M059J (cell line): Measurements from ENCODE around the gene WDR4. TPM values are rescaled to one million over a fixed set of nuclear protein-coding genes. Genes with fewer than 3 reads are reported as not detected.
A peak's percentile ranks its signal among the peaks of the same experiment; 100 is the strongest.
"Not testable (repeated sequence)": the region's sequence is repeated elsewhere in the genome, so short reads cannot be mapped to it uniquely, and the experiment has no call there.

ENCODE experiments used
- DNase-seq: peaks from one replicate; pipeline ENCODE4 v3.0.0-alpha.2; 2012; ENCODE audit warnings: low read depth
- total RNA-seq: library from RNA; depleted of rRNA; stranded (reverse); fragments of >200 nt; shearing (Covaris generic); gene quantifications from 2 replicates; pipeline ENCODE4 v1.2.3, GENCODE V29; 2014; rRNA removed

Gene WDR4, protein sequence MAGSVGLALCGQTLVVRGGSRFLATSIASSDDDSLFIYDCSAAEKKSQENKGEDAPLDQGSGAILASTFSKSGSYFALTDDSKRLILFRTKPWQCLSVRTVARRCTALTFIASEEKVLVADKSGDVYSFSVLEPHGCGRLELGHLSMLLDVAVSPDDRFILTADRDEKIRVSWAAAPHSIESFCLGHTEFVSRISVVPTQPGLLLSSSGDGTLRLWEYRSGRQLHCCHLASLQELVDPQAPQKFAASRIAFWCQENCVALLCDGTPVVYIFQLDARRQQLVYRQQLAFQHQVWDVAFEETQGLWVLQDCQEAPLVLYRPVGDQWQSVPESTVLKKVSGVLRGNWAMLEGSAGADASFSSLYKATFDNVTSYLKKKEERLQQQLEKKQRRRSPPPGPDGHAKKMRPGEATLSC
- 12.0 and 21.0 TPM in 2 replicates for total RNA-seq

DNA sequence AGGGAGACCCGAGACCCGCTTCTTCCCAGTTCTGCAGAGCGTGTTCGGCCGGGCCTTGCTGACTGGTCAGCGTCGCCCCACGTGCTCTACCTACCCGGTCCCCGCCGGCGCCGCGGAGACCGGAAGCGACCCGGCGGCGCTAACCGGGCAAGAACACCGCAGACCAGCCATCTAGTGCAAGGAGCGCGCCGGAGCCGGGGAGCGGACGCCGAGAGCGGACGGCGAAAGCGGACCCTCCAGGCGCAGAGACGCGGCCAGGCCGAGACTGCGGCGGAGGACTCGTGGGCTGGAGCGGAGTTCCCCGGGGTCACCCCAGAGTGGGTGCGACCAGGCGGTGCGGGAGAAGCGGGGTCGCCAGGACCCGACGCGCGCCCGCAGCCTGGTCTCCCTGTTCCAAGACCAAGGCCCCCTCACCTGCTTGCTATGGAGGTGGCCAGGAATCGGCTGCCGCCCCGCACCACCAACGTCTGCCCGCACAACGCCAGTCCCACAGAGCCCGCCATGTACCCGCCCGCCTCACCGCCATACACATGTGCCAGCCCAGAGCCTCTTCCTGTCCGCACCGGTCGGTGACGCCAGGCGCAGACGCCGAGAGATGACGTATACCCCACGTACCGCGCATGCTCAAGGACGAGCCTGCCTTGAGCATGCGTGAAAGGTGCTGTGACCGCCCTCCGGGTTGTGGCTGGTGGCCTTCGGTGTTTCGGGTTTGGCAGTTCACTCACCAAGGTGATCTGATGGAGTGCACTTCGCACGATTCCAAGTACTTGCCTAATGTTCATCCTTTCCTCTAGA, at the start of gene WDR4:
WDR4 (minus strand) TSS at position 547 of the 795 bp plus-strand sequence; CDS start at position 503, 44 bp downstream.
- DNase-seq: peak; percentile 98

DNA sequence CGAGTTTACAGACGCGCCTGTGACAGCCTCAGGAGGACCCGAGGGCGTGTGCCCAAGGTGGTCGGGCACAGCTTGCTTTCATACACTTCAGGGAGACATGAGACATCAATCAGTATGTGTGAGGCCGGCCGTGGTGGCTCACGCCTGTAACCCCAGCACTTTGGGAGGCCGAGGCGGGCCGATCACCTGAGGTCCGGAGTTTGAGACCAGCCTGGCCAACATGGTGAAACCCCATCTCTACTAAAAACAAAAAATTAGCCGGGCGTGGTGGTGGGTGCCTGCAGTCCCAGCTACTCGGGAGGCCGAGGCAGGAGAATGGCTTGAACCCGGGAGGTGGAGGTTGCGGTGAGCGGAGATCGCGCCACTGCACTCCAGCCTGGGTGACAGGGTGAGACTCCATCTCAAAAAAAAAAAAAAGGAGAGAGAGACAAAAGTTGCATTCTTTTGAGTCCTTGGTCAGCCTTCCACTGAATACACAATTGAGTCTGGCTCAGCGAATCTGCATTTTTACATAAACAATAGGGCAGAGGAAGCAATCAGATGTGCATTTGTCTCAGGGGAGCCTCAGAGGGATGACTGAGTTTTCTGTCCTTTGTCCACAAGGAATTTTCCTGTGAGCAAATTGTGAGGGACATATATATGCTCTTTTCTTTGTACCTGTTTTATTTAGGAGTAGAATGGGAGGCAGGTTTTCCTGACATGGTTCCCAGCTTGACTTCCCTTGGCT, 48.3 kb upstream of the WDR4 start:
- not testable (repeated sequence) for DNase-seq

DNA sequence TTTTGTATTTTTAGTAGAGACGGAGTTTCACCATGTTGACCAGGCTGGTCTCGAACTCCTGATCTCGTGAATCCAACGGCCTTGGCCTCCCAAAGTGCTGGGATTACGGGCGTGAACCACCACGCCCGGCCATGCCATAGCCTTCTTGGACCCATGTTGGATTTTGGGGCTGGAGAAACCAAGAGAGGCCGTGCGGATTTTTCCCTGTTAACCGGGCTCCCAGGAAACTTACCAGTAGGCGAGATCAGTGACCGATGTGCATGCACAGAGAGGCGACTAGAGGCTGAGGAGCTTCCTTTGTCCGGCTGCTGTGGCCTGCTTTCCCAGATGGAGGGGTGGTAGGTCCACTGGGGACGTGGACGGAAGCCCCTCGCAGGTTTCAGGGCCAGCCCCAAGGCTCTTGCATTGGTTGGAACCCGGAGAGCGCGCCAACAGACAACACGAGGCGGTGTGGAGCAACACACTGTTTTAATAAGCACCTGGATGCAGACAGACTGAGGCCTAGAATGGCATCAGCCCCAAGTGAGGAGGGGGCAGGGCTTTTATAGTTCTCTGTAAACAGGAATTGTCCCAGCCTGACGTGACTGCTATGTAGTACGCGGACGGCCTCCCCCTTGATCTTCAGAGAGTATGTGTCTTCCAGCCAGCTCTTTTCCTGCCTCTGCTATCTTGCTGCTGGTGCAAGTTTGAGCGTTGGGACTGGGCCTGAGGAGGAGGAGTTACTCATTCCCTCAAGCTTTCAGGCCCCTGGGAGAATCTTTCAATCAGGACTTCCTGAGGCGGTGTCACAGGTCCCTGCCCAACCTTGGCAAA, 46.0 kb upstream of the WDR4 start, which contains the start of gene ERVH48-1:
ERVH48-1 (minus strand) TSS at position 517 of the 813 bp plus-strand sequence. CDS start 6,624 bp downstream, outside the sequence.
- no peak for DNase-seq

DNA sequence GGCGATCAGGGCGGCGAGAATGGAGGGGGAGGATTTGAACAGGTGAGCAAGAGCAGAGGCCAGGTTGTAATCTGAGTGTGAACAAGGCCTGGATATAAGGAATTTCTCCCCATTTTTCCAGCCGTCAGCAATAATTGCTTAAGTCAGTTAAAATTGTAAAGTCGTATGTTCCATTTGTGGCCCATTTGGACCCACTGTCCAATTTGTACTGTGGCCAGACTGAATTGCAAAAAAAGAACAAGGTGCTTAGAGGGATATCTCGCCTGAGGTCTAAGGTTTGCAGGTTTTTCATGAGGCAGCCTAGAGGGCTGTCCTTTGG, 45.1 kb upstream of the WDR4 start:
- no peak for DNase-seq

DNA sequence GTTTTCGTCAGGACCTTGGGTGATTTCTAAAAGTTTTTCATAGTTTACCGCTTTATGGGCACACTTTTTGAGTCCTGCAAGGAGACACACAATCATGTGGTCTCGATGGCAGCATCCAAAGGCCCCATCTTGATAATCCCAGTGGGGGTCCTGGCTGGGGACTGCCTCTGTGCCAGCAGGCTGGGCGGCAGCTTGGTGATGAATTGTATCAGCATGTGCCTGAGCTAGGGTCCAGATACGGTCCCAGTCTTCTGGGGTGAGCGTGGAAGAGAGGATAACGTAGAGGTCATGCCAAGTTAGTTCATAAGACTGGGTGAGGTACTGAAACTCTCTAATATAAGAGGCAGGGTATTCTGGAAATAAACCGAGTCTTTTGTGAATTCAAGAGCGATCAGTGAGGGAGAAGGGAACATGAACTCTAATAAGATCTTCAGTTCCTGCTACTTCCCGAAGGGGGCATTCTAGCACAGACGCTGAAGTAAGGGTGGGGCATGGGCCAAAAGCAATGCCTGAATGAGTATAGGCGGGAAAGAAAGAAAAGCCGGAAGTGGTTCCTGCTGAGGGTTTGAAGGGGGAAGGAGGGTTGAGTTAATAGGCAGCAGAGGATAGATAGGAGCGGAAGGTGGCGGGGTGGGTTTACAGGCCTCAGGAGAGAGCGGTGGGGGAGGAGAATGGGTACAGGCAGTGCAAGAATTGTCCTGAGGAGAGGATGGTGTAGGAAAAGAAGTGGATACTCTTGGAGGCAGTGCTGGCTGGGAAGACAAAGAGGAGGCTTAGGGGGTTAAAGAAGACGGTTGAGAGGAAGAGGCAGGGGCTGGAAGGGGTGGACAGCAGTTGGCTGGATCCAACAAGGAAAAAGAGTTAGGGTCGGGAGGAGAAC, 44.5 kb upstream of the WDR4 start:
- DNase-seq: peak; percentile 92

DNA sequence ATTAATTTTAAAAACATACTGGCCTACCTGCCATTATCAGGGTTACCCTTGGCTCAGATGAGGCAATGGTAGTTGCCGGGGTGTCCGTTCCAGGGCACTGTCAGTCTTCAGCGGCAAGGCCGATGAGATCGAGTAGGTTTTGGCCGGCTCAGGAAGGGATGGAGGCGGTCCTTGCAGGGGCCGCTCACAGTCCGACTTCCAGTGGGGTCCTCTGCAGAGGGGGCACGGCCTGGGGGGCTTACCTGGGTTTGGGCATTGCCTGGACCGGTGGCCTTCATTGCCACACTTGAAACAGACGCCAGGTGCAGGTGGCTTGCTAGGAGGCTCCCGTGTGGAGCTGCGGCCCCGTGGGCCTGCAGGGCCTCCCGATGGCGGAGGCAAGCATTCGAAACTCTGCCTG, 43.6 kb upstream of the WDR4 start:
- no peak for DNase-seq

DNA sequence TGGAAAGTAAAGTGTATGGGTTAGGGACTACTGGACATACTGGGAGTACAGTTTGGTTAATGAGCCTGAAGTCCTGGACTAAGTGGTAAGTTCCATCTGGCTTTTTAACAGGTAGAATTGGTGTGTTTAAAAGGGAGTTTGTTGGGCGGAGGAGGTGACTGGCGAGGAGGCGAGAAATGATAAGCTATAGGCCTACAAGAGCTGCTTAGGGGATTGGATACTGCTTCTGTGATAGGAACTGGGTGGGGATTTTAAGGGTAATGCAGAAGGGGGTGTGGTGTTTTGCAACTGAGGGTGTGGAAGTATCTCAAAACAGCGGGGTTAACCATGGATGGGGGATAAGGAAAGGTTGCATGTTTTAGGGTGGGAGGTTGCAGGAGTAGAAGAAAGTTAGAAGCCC, 42.6 kb upstream of the WDR4 start:
- DNase-seq: no peak

DNA sequence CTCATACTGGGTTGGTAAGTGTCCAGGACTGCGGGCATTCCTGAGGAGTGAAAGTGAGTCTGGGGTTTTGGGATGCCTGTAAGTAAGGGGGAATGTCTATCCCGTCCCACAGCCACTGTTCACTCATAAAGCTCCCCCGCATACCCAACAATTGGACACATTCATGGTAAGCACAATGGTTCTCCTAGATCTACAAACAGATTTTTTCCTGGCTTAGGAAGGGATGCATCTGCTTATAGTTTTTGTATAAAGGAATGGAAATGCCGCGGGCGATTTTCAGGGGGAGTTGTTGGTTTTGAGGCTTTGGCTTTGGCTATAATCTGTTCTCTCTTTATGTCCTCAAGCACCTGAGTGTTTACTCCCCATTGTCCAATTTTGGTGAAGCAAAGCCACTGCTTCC, 39.0 kb upstream of the WDR4 start:
- DNase-seq: no peak

DNA sequence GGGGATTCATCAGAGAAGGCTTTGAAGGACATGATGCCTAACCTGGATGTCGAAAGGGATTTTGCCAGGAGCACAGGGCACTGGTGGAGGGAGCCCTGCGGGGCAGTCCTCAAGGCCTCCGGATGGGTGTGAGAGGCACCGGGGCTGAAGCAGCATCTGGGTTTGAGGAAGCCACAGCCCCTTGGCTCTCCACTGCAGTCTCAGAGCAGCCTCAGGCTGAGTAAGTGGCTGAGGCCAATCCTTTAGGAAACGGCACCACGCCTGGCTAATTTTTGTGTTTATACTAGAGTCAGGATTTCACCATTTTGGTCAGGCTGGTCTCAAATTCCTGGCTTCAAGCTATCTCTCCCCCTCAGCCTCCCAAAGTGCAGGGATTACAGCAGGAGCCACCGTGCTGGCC, 34.1 kb upstream of the WDR4 start:
- no peak for DNase-seq

DNA sequence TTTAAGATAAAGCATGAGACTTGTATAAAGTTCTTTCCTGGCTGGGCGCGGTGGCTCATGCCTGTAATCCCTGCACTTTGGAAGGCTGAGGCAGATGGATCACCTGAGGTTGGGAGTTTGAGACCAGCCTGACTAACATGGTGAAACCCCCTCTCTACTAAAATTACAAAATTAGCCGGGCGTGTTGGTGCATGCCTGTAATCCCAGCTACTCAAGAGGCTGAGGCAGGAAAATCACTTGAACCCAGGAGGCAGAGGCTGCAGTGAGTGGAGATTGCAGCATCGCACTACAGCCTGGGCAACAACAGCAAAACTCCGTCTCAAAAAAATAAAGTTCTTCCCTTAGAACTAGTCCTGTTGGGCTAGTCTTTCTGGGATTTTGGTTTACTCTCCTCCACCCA, 32.6 kb upstream of the WDR4 start:
- not testable (repeated sequence) for DNase-seq

DNA sequence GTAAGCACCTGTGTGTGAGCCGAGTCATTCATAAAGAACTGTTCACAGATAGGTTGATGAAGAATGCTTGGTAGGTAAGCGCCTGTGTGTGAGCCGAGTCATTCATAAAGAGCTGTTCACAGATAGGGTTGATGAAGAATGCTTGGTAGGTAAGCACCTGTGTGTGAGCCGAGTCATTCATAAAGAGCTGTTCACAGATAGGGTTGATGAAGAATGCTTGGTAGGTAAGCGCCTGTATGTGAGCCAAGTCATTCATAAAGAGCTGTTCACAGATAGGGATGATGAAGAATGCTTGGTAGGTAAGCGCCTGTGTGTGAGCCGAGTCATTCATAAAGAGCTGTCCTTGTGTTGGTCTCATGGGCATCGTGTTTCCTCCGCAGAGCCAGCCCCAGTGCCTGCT, 29.1 kb upstream of the WDR4 start:
- DNase-seq: not testable (repeated sequence)

DNA sequence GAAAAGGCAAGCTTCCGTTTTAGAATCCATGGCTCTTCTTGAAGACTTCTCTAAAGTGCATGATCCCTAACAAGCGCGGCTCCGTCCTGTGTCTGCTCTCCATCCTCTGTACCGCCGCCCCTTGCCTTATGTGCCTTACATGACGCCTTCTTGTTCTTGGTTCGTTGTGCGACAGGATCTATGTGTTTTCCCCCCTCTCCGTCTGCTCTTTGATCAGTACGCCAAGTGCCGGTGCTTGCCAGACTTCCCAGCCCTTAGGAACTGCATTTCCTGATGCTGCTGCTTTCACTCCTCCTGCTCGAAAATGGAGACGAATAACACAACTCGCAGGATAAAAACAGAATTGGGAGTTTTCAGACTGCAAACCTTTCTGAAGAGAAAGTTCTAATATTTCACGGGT, 26.9 kb upstream of the WDR4 start:
- no peak for DNase-seq

DNA sequence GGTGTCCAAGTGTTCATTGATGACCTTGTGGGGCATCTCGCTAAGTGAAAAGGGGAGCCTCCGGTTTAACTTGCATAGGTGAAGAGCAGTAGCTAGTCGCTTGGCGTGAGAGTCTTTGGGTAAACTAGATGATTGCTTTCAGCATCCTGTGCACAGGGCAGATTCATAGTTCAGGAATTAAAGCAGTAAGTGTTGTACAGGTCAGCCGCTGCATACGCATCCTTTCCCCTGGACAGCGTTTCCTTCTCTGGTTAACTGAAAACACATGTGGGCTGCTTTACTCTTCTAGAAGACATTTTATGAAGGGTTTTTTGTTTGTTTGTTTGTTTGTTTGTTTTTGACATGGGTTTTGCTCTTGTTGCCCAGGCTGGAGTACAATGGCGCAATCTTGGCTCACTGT, 25.9 kb upstream of the WDR4 start:
- DNase-seq: no peak

DNA sequence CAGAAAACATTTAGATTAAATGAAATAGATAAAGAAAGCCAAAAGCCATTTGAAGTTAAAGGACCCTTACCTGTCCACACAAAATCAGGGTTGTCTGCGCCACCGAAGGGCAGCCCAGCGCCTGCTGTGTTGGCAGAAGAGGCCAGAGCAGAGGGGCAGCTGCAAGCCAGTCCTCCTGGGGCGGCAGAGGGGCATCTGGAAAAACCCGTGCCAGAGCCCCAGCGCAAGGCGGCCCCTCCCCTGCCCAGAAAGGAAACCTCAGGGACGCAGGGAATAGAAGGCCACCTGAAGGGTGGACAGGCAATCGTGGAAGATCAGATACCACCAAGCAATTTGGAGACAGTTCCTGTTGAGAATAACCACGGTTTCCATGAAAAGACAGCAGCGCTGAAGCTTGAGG, 24.5 kb upstream of the WDR4 start:
- no peak for DNase-seq

DNA sequence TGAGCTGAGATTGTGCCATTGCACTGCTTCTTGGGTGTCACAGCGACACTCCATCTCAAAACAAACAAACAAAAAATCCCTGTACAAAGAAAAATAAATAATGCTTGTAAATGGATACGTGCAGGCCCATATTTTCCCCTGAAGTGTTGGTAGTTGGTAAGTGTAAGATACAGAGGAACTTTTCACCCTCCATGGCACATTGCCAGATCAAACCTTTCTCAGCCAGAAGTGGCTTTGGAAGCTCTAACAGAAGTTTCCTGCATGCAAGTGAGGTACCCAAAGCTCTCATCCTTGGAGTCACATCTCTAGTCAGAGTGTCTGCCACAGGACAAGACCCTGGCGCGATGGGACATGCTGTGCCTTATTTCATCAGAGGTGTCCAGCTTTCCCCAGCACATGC, 21.1 kb upstream of the WDR4 start:
- no peak for DNase-seq

DNA sequence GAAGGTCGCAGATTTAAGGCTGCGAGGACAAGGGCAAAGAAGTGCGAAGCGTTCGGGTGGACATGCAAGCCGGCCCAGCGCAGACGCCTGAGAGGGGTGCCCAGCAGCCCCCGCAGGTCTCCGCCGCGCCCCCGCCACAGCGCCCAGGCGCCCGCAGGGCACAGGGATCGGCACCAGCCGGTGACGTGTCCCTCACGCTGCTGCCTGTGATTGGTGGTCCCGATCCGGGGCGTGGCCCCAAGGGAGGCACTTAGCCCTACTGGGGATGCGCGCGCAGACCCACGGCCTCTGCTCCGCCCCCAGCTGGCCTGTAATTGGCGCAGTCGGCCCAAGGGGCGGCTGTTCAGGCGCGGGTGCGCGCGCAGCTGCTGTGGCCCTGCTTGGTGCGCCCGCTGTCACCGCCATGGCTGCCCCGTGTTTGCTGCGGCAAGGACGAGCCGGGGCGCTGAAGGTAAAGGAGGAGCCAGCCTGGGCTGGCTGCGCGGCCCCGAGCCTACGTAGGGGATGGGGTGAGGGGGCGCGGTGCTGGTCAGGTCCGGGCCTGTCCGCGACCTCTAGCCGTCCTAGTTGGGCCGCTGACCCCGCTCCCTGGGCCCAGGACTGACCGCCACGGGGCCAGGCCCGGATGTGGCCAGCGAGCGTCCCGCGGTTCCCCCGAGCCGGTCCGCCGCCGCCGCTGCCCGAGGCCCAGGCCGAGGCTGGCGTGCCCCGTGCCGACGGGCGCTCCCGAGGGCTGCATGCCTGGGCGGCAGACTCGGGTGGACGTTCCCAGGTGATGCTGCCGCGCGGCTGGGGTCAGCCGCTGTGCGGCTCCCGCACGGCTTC, 13.8 kb upstream of the WDR4 start, which contains the start of gene NDUFV3:
NDUFV3 (plus strand) TSS at position 379 of the 825 bp plus-strand sequence; CDS start at position 404, 25 bp downstream.
- DNase-seq: peak; percentile 99

DNA sequence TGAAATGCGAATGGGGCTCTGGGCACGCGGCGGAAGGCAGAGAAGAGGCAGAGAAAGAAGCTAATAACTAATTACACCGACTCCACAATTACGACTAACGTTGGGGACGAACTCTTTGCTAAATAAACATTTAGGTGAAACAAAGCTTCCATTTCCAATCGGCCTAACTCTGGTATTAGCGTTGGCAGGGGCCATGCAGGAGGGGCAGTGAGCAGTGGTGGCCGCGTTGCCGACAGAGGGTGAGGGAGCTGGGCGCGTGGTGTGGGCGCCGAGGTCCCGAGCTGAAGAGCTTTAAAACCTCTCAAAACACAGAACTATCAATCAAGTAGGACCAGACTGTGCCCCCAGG, 13.2 kb upstream of the WDR4 start:
- DNase-seq: no peak

DNA sequence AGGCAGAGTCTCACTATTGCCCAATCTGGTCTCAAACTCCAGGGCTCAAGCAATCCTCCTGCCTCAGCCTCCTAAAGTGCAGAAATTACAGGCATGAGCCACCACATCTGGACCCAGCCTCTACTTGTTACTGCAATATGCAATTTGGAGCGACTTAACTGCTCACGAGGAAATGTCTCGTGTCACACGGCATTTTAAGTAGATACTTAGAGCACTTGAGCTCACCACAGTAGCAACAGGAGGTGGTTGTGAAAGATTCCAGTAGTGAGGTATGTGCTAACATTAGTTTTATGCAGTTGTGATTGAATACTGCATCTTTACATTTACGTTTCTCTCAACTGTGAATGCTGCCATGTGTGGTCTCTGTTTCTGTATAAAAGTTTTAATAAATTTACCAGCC, 8.0 kb upstream of the WDR4 start:
- DNase-seq: no peak

DNA sequence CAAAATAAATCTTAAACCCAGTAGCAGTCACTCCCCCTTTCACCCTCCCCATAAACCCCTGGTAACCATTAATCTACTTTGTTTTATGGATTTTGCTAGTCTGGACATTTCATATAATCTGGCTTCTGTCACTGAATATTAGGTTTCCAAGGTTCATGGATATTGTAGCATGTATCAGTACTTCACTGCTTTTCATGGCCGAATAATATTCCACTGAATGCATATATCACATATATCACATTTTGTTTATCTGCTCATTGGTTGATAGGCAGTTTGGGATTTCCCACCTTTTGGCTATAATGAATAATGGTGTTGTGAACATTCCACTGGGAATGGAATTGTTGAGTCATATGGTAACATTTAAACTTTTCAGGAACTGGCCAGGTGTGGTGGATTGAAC, 4.6 kb upstream of the WDR4 start:
- no peak for DNase-seq

DNA sequence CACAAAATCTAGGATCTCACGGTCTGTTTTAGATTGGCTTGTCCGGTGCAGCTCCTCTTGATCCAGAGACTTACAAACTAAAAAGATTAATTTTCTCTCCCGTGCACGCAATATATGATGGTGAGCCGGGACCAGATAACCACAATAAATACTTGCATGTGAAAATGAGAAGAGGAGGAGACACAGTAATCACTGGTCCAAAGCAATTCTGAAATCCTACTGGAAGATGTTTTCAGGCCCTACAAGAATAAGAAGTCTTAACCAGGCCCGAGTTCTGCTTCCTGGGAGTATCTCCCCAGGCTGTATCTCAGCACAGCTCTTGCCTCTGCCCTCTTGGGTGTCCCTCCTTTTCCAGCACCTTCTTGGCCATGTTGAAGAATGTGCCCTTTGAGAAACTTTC, 1.0 kb upstream of the WDR4 start:
- no peak for DNase-seq
